Activated naive CD4-positive, alpha-beta T cell treated with Interleukin-2 at 50 U/mL for 16 hours (primary cell): ENCODE data around the gene PDE6B.

Source experiments
- DNase-seq: peaks from one replicate; pipeline ENCODE4 v3.0.0-alpha.2; 2020

PDE6B gene

GRCh38 chr4:675036-675882 lies 49.9 kb downstream of the PDE6B start:
- DNase-seq: no peak

DNA sequence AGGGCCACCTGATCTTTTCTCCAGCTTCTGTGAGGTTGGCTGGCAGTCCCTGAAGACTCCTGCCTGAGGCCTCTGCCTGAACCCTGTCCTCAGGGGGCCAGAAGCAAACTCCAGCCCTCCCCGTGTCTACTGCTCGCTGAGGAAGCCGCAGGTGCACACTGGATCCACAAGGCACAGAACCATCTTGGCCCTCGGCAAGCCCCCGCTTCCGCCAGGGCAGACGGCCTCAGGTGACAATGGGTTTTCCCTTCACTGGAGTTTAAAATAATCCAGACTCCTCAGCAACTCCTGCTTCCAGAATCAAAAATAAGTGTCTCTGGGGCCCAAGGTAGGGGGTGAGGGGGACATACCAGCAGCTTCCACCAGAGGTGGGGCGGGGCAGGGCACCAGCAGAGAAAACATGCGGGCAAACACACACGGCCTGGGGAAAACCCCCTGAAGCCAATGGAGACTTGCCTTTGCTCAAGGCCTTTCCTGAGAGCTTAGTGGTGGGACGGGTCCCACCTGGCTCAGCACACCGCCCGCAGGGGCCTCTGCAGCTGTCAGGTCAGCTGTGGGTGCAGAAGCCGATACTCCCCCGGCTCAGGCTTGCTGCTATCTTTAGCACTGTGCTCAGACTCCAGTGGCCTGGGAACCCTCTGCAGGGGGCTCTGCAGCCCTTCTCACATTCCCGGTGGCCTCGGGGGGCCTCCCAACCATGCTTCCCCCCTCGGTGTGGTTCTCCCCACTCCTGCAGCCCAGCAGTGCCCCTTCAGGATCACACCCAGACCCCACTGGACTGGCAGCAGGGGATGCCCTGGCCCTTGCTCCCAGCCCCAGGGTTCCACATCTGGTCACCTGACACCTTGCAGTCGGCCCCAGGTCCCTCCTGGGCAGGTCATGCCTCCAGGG lies 50.9 kb downstream of the PDE6B start:
- DNase-seq: no peak

DNA sequence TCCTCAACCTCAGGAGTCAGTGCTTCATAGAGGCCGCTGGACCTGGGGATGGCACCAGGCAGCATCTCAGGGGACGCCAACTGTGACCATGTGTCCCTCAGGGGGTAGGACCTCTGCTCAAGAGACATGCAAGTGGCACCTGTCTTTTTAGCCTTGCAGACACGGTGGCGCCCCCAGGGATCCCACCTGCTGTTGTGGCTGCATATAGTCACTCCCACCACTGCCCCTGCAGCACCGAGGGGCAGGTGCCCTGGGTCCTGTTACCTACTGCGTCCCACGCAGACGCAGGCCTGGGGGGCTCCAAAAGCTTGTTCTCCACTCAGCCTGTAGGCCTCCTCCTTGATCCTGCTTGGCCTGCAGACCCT lies 51.5 kb downstream of the PDE6B start:
- no peak for DNase-seq

GRCh38 chr4:677431-678293 lies 52.3 kb downstream of the PDE6B start:
- DNase-seq: peak; percentile 44

DNA sequence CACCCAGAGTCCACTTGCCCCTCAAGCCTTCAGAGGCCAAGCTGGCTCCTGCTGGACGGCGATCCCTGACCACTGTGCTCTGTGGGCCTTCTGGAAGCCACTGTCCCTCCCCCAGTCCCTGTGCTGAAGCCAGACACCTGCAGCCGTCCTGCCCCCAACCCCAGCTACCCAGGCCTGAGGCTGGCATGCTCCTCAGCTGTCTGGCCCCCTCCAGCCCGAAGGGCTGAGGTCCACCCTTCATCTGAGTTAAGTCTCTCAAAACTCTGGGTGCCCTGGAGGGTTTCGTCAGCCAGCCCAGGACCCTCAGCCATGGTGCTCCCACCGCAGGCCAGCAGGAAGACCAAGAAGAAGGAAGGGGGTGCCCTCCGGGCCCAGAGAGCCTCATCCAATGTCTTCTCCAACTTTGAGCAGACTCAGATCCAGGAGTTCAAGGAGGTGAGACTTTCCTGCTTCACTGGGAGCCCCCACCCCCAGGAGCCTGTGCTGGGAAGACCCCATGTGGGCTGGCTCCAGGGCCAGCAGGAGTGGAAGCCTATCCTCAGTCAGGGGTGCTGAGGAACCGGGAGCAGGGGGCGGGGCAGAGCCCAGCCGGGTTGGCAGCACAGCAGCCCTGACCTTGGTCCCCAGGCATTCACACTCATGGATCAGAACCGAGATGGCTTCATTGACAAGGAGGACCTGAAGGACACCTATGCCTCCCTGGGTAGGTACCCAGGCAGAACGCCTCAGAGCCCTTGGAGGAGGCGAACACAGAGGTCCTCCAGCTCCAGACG lies 53.1 kb downstream of the PDE6B start:
- no peak for DNase-seq

- DNase-seq: no peak
Observed at GRCh38 chr4:679104-679481, 53.7 kb downstream of the PDE6B start.

DNA sequence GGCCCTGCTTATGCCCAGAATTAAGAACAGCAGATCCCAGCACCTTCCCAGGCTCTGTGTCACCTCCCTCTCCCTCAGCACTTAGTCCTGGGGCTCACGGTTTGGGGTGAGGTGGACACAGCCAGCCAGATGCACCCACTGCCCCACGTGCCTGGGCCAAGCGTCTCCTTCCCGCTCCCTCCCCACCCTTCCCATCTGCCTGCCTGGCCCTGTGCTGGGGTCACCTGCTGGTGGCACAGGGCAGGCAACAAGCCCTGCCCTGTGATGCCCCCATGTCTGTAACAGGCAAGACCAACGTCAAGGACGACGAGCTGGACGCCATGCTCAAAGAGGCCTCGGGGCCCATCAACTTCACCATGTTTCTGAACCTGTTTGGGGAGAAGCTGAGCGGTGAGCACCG lies 54.3 kb downstream of the PDE6B start:
- DNase-seq: no peak

GRCh38 chr4:680091-680490 lies 54.7 kb downstream of the PDE6B start:
- no peak for DNase-seq

DNA sequence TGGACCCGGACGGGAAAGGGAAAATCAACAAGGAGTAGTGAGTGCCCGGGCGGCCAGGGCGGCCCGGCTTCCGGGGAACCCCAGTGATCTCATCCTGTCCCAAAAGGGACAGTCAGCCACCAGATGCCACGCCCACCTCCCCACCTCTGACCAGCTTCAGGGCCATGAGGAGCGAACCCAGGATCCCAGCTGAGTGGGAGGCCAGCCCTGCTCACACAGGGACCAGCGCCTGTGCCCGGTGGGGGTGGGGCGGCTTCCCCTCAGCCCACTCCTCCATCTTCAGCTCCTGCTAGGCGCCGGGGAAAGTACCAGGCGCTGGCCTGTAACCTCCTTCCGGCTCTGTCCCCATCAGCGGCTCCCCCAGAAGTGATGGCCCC lies 55.2 kb downstream of the PDE6B start:
- no peak for DNase-seq

GRCh38 chr4:680928-681645 lies 55.7 kb downstream of the PDE6B start:
- DNase-seq: peak; percentile 64

GRCh38 chr4:681736-682451 lies 56.5 kb downstream of the PDE6B start:
- peak; percentile 40 for DNase-seq

GRCh38 chr4:682490-683172 lies 57.3 kb downstream of the PDE6B start:
- no peak for DNase-seq

DNA sequence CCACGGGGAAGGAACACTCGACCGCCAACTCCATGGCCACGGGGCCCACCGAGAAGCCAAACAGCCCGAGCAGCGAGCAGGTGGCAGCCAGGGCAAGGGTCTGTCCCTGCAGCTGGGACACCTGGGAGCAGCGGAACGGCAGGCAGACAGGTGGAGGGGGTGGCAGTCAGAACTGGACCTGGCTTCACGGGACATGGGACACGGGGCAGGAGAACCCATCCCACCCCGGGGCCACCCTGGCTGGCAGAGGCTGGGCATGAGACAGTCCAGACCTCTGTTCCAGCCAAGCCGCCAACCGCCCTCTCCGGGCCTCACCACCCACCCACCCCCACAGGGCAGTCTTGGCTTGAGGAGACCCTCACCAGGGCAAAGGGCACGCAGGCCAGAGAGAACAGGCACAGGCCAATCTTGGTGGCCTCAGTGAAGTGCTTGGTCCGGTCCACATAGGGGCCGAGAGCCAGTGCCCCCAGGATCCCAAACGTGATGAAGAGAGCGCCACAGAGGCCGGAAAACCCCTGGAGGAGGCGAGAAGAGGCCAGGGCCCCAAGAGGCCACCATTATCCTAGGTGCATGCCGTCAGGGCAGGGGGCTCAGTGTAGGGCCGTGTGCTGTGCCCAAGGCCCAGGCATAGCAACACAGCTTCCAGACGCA lies 58.0 kb downstream of the PDE6B start:
- no peak for DNase-seq

DNA sequence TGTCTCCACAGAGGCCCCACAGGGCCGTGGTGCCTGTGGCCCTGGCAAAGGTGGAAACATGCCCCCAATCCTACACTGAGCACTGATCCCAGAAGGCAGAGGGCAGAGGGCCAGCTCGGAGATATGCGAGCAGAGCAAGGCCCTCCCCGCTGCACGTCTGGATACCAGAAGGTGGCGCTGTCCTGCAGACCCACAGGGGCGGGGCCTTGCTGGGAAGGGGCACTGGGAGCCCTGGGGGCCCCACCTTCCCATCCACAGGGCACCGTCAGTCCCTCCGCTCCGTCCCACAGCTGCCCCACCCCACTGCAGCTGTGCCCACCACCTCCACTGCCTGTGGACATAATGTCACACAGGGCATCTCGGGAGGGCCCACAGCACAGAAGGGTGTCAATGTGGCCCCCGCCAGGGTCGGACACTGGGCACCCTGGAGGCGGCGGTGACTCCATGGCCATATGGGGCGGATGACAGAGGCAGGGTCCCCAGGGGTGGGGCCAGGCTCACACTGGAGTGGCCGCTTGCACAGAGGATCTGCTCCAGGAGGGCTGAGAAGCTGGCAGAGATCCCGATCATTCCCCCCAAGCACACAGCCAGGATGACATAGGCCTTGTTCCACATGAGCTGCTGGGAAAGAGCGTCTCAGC lies 58.7 kb downstream of the PDE6B start:
- DNase-seq: peak; percentile 26

GRCh38 chr4:684623-685327 lies 59.4 kb downstream of the PDE6B start:
- DNase-seq: no peak

DNA sequence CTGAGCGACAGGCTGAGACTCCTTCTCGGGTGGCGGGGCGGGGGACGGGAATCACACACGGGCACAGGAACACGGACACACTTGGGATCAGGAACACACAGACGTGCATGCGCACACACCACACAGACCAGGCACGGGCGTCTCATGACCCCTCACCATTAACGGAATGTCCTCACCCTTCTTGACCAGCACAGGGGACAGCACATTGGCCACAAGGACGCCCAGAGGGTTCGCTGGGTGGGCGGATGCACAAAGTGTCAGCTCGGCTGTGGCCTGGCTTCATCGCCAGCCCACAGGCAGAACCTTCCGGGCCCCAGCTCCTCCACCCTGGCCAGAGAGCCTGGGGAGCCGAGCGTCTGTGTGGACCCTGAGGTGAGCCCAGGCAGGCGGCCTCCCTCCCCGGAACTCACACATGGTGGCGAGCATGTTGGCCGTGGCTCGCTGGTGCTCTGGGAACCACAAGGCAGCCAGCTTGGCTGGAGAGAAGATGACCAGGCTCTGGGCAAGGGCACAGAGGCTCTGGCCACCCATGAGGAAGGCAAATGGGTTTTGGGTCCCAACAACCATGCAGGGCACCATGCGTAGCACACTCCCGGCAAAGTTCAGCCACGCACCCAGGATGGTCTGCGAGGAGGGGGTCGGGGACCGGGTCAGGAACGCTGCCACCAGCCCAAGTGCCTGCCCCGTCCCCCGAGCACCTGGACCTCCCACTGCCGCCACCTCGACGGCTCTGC lies 60.5 kb downstream of the PDE6B start:
- no peak for DNase-seq

DNA sequence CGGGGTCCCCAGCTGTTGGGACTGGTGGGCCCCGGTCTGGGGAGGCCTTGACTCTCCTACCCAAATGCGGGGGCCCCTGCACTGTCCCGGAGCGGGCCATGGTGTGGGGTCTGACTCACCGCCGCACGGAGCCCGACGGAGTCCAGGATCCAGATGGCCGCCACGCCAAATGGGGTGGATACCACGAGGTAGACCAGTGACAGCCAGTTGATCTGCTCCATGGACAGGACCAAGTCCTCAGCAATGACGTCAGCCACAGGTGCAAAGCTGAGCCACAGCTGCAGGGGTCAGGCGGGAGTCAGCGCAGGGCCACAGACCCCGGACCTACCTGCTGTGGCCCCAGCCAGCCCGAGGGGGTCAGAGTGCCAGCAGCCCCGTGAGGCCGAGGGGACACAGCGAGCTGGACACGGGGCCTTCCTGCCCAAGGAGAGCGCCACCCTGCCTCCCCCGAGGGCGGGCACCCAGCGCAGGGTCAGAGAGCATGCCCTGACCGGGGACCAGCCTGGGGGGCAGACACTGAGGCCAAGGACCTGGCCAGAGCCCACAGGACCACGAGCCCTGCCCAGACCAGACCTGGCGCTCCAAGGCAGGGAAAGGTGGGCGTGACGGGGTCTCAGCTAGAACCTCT lies 61.2 kb downstream of the PDE6B start:
- DNase-seq: no peak
